ENCODE data around the gene SENP2. TPM values are rescaled to one million over a fixed set of nuclear protein-coding genes. Genes with fewer than 3 reads are reported as not detected.
"Not testable (repeated sequence)": the region's sequence is repeated elsewhere in the genome, so short reads cannot be mapped to it uniquely, and the experiment has no call there.

The SENP2 gene
- polyA plus RNA-seq, 3 donors: 43.0 to 51.8 (median 47.7) TPM

DNA sequence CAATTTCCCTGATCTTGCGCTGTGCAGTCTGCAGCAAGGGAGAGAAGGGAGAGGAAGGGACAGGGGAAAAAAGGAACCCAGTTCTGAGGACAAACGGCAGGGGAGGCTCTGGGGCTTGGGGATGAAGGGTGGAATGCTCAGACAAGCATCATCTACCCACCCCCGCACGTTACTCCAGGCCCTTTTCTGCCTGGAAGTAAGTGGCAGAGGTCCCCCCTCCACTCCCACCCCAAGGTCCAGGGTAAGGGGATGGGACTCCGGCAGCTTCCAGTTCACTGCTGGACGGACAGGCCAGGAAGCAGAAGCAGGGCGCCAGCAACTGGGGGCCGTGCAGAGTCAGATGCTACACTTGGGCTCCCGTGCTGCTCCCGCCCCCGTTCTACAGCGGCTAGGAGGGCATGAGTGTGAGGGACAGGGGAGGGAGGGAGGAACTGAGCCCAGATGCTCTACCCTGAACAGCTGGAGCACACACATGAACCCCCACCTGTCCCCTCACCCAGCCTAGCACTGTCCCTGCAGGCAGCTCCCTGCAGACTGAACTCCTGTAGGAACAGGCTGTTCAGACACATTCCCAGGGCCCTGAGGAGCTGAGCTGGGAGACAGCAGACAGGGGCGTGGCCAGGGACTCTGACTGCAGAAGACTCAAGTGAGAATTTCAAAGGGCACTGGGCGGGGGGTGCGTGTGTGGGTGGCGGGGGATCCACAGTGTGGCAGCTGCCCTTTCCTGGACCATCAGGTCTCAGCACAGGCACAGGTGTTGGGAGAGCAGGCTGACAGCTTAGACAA is 59.7 kb downstream of the SENP2 start:
- no peak for DNase-seq

DNA sequence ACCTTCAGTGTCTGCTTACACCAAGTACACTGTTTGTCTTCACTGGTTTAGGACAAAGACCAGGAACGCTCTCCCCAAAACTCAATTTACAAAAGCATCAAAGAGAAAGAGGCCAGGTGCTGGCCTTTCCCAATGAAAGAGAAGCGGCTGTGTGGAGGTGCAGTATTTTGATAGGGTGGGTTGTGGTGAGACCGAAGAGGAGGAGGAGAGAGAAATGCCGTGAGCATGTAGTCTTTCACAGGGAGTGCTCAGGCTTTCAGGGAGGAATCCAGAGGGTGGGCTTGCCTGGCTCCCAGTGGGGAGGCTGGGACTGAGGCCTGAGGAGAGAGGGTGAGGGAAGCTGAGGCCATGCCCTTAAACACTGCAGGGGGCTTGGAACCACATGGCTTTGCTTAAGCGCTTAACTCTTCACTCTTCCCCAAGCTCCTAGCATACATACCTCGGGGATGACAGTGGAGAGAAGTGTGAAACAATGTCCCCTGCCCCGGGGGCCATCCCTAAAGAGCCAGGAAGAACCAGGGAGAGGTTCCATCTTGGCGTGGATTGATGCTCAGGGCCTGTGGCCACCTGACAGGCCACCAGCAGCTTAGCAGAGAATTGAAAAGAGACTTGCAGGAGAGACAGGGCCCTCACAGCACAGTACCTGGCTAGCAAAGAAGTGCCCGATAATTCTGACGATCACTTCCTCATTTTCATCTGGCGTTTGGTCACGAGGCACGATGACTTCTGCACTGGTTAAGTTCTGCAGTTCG is 60.5 kb downstream of the SENP2 start:
- no peak for DNase-seq

DNA sequence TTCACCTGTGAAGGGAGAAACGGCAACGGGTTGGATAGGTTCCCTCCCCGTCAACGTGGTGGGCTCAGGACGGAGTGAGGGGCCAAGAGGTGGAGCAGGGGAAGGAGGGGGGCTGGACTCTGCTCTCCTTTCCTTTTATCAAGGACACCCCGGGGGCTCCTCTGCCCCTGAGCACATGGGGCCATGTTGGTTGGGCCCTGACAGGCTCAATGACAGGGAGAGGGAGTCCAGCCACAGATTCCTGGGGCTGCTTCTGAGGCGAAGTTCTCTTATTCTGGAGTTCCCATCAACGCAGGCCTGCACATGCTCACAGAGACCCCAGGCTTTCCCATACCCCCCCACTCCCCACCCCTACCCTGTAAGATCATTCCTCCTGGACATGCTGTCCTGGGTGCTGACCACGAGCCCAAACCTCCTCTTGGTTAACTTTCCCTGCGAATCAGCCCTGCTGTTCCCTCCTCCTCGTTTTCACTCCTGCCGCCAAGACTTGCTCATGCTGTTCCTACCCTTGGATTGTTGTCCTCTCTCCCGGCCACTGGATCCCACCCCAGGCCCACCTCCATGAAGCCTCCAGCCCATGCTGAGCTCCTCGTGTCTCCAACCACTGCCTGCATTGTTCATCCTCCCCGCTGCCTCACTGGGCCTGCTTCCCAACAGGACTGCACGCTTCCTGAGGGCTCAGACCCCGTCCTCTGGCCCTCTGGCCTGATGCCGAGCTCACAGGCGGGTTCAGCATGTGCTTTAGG is 61.2 kb downstream of the SENP2 start:
- no peak for DNase-seq

DNA sequence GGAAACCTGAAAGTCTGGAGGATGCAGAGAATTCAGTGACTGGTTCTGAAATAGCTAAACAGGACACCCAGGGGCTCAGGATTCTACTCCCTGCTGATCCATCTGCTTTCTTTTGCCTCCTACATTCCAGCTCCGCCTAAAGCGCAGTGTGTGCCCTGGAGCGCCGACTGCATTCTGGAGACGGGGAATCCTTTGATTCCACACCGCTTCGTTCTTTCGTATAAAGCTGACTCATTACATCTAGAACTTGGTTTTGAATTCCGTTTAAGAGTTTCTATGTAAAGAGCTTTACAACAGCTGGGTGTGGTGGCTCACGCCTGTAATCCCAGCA is 61.8 kb downstream of the SENP2 start:
- DNase-seq: no peak

DNA sequence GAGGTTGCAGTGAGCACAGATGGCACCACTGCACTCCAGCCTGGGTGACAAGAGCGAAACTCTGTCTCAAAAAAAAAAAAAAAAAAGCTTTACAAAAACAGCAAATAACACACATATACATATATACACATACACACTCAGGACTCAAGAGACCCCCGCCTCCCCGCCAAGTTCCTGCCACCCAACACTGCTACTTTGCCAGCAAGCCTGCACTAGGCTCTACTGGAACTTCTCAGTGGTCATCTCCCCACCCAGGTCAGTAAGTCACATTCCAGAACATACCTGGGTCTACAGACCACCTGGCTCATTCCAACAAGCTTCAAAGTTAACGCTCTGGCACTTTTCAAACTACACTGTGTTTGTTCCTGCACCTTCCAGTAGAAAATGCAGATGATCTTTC is 62.3 kb downstream of the SENP2 start:
- no peak for DNase-seq

DNA sequence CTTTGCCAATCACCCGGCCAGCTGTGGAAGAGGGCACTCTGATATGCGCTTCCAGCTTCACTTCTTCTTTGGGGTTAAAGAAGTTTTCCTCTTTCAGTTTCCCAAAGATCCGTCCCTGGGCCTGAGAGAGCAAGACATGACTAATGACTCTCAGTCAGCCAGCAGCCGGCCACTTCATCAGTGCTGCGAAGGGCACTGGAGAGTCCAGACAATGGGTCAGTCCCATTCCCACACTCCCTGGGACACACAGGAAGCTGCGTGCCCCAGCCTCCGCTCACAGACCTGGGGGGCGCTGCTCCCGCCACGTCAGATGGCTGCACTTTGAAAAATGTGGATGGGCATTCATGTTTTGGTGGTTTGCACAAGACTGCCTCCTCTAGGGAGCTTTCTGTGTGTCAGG is 63.3 kb downstream of the SENP2 start:
- DNase-seq: no peak

DNA sequence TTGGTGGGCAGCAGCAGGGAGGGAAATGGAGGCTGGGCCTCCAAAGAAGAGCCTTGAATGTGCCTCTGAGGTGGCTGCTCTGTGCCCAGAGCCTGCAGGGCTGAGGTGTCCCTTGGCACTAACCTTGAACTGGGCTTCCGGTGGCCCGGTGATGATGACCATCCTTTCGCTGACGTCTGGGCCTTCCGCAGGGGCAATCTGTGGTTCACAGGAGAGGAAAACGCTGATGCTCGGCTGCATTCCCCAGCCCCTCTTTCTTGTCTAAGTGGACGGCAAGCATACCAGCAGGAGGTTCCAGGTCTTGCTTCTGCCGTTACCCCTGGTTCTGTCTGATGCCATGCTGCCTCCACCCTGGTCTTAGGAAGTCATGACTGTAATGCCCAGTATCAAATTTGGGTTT is 65.9 kb downstream of the SENP2 start:
- no peak for DNase-seq

DNA sequence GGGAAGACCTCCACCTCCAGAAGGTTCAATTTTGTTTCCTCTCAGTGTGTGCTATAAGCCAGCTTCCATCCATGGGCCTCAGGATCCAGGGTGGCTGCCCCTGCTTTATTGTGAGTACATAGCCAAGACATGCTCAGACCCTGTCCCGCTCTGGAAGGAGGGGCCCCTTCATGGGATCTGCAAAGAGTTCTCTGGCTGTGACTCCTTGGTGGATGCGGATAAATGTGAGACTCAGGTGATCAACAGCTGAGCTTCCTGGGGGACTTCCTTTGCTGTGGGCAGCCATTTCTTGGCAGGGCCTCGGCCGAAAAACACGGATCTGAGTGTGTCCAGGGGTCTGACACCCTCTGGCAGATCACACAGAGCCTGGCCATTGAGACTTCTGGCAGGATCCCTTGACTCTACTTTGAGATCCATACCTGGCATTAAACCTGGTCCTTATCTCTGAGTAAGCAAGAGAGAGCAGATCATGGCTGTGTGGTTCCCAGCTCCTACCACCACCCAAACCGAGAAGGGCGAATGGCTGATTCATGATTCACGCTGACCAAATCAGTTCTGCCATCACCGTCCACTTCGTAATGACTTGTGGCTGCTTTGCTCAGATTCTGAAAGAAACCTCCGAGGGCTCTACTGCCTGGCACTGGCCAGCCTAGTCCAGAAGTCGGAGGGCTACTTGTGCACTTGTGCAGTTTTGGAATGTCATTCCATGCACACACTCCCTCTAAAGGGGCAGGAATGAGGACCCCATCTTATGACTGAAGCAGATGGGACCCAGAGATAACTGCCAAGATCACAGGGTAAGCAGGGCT is 68.1 kb downstream of the SENP2 start:
- no peak for DNase-seq

DNA sequence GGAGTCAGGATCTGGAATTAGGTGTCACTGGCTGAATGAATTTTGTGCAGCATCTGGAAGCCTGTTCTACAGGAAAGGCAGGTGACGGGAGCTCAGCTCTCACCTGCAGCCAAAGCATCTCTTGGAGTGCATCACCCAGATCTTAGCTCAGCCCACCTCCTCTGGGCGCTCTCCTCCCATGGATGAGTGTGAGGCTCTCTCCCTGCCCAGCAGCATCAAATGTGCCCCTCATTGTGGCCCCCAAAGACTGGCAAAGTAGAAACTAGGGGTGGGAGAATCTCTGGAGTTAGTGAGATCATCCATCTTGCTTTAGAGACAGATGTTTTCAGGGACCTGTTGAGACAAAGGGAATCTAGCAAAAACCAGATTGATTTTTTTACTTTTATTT is 68.7 kb downstream of the SENP2 start:
- no peak for DNase-seq

DNA sequence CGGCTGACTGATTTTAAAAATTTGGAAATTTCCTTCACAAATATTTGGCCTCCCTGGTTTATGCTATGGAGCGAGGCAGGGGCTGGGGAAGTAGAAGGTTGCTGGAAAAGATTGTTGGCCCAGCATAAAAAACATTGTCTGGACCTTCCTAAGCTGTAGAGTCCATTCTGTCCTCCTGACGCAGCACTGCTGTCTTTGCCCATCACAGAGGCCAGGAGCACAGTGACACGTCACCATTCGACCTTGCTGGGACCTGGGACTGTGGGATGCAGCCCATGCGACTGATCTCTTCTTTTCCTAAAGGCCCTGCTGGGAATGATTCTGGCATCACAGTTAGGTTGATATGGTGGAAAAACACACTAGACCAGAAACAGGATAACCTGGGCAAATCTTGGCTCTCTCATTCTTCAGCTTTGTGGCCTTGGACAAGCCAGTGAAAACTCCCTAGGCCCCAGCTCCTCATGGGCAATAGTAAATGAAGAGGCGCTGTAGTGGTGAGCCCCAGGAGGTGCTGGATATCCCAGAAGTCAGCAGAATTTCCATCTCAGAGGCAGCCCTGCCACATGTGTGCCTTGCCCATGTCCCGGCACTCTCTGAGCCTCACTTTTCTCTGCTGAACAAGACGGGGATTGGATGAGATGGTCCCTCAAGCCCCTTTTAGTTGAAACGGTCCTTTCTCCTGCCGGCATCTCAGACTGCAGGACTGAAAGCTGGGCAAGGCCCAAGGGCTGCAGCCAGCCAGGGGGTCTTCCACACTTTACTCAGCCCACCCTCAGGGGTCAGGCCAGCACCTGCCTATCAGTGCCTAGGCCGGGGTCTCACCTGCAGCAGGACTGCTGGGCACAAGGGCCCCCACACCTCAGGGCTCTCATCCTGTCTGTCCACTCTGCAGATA is 69.6 kb downstream of the SENP2 start:
- no peak for DNase-seq

DNA sequence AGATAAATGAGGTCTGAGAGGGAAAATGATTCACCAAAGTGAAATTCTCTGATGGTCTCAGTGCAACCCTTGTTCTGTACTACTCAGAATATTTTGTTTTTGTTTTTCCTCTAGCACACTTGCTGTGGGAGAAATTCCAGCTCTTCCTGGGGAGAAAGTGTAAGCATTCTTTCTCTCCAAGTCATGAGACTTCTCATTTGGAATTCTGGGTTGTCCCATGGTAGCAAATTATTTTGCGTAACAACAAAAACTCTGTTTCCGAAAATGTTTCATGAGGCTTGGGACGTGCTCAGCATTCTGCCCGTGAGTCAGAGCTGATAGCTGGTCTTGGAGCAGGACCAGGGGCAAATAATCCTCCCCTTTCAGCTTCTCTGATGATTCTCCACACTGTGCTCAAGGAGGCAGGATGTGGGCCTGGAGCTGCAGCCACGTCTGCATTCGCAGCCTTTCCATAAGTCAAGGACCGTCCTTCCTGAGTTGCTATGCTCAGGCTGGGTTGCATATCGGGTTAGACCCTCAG is 70.3 kb downstream of the SENP2 start:
- no peak for DNase-seq

DNA sequence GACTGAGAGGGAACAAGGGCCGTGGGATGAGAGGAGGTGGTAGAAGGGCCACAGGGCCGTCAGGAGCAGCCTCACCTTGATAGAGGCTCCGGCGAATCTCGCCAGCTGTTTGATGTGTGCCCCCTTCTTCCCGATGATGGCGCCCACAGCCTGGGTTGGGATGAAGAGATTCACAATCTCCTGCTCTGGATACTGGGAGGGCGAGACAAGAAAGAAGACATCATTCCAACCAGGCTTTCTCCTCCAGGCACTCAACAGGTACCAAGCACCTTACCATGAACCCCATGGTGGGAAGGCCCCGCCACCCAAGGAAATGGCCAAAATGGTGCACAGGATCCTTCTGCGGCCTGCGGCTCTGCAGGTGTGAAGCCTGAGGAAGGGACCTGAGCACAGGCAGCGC is 71.1 kb downstream of the SENP2 start:
- no peak for DNase-seq

DNA sequence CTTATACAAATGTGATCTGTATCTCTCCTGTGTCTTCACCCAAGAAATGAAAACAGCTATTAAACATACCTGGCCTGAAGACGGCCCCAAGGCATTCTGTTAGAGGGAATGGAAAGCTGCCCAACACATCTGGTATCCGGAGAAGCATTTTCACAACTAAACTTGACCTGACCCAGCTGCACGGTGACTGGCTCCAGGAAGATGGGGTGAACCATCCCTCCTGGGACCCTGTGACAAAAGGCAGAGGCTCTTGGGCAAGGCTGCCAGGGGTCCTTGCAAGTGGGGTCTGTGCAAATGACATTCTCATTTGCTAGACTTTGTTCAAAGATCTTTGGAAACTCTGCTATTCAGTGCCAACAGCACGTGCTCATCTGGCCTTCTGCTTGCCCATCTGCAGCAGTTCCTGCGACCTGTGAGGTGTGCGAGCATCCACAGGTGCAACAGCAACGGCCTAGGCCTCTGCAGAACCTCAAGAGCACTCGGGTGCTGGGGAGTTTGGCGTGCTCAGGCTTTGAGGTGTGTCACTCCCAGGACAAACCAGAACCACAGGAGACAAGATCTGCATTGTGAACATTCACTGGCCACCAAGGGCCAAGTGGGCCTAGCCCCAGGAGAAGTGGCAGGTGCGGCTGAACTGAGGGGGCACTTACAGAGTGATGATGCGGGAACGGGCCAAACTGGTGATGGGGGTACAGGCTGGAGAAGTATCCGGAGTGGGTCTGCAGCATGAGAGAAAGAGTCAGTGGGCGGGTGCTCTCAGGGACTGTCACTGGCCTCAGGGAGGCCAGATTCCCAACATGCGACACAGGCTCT is 71.8 kb downstream of the SENP2 start:
- no peak for DNase-seq

DNA sequence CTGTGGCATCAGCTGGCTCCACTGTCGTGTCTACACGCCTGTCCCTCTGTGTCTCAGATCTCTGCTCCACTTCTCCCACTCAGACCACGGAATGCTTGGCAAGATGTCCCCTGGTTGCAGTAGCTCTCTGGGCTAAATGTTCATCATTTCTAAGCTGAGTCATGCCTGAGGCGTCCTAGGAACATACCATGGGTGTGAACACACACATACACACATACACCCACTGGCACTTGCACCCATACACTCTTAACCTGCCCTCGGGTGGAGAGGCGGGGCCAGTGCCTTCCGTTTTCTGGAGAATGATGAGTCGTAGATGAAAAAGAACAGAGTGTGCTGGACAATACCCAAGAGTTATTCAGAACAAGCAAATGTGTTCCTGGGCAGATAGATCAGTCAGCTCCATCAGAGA is 72.4 kb downstream of the SENP2 start:
- no peak for DNase-seq

DNA sequence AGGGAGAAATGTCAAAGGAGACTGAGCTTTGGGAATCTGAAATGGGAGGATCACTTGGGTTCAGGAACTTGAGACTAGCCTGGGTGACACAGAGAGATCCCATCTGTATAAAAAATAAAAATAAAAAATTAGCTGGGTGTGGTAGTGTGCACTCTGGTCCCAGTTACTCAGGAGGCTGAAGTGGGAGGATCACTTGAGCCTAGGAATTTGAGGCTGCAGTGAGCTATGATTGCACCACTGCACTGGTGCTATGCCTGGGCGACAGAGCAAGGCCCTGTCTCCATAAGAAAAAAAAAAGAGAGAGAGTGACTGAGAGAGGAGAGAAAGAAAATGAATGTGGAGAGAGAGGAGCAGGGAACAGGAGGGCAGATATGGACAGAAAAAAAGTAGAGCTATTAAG is 72.8 kb downstream of the SENP2 start:
- no peak for DNase-seq

DNA sequence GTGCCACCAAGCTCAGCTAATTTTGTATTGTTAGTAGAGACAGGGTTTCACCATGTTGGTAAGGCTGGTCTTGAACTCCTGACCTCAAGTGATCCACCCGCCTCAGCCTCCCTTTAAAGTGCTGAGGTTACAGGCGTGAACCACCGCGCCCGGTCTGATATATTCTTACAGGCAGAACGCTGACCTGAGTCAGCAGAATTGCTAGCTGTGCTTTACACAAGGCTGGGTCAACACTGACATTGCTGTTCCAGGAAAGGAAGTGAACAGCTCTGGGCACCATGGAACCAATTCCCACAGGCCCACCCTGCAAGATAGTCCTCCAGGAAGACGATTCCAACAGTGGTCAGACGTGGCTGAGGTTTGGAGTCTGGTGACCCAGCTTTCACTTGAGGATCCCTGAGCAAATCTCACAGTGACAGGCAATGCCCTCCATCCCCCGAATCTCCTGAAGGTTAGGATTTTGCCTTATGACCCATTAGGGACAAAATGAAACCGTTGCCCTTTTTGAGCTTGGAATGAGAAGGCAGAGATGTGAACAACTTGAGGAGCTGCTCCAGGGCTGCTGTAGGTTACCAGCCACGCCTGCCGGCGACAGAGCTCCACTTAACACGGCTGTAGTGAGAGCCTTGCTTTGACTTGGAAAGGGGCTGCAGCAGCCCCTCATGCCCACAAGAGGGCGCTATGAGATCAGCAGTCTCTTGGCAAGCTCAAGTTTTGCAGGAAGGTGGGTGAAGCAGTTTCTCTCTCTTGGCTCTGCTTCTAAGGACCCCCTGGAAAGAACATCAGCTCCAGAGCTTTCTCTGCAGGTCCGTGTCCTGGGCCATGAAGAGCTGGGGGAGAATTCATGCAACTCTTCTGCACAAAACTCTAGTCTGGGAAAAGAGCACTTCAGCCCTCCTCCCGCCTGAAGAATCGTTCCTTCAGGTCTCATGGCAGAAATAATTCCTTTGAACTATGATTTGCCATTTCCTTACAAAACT is 74.1 kb downstream of the SENP2 start:
- DNase-seq: peak; percentile 74

DNA sequence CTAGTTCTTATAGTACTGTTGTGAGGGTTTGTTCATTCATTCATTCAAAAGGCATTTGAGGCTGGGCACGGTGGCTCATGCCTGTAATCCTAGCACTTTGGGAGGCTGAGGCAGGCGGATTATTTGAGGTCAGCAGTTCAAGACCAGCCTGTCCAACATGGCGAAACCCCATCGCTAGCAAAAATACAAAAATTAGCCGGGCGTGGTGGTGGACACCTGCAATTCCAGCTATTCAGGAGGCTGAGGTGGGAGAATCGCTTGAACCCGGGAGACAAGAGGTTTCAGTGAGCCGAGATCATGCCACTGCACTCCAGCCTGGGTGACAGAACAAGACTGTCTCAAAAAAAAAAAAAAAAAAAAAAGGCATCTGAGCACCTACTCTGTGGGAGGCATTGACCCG is 75.2 kb downstream of the SENP2 start:
- not testable (repeated sequence) for DNase-seq

DNA sequence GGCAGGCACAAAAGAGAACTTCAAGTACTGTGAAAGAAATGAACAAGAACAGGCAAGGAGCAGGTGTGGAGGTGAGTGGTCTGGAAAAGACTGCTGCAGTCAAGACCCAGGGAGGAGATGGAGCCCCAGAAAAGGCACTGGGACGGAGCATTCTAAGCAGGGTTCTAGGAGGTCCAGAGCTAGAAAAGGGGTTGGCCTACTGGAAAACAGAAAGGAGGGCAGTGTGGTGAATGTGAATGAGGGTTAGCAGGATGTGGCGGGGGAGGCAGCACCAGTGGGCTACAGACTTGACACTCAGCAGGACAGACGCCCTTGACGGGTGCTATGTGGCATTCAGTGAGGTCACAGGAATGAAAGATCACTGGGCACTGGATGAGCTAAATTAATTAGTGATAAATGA is 75.7 kb downstream of the SENP2 start:
- DNase-seq: no peak

DNA sequence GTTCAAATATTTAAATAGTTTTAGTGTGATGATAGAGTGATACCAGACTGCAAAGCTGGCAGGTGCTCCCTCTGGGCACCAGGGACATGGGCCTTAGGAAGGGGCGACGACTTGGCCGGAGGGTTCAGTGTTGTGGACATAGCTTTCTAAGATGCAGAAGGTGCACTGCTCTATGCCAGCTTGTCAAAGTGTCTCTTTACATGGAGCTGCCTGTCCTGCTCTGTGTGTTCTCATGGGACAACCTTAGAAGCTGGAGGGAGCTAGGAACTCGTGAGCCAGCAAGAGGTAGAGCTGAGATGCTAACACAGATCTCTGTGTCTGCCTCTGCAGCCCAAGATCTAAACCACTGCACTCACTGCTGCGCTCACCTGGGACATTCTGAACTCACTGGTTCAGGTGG is 77.8 kb downstream of the SENP2 start:
- no peak for DNase-seq

Data from renal pelvis (tissue), 4 donors.